ENCODE measurements around the gene KRTAP4-11. TPM values are rescaled to one million over a fixed set of nuclear protein-coding genes. Genes with fewer than 3 reads are reported as not detected.
"Not testable (repeated sequence)": the region's sequence is repeated elsewhere in the genome, so short reads cannot be mapped to it uniquely, and the experiment has no call there.

KRTAP4-11 gene
- total RNA-seq, 4 donors from 2014 or later = not detected

- Histone ChIP-seq H3K27ac (no peak overlapping the region), H3K27me3 (no peaks in the 10 kb centered on the region), H3K4me1 (no peaks in the 10 kb centered on the region), H3K4me3 (no peak overlapping the region), H3K36me3 (no peaks in the 10 kb centered on the region), H3K9me3 (no peaks in the 10 kb centered on the region)
- DNase-seq = no peak
- TF ChIP-seq POLR2A (IDR thresholded peaks at IDR 0.05) (no peak), CTCF (IDR thresholded peaks at IDR 0.05) (no peak)
- intact Hi-C loops (cut with DNase I; ENCODE audit: low total_unique reads) = no loop called here
Measured at GRCh38 chr17:41118721-41119120, 548 bp upstream of the KRTAP4-11 start.

- Histone ChIP-seq H3K4me1 (no peaks in the 10 kb centered on the region), H3K9me3 (no peaks in the 10 kb centered on the region), H3K4me3 (no peak overlapping the region), H3K27ac (no peak overlapping the region), H3K36me3 (no peaks in the 10 kb centered on the region), H3K27me3 (no peaks in the 10 kb centered on the region)
- intact Hi-C loops (cut with DNase I; ENCODE audit: low total_unique reads) = no loop called here
- no peak for DNase-seq
- no peak for TF ChIP-seq POLR2A (IDR thresholded peaks at IDR 0.05)
- TF ChIP-seq CTCF (IDR thresholded peaks at IDR 0.05) = no peak
Measured at GRCh38 chr17:41116297-41116696, 1.9 kb downstream of the KRTAP4-11 start.

GRCh38 chr17:41111151-41111885 is 6.9 kb downstream of the KRTAP4-11 start:
- no peaks in the 10 kb centered on the region for H3K27me3 ChIP-seq
- no peak for TF ChIP-seq CTCF (IDR thresholded peaks at IDR 0.05)
- intact Hi-C loops (cut with DNase I; ENCODE audit: low total_unique reads) = no loop called here
- DNase-seq = no peak
- H3K36me3 ChIP-seq = no peaks in the 10 kb centered on the region
- no peaks in the 10 kb centered on the region for H3K4me1 ChIP-seq
- no peak overlapping the region for H3K27ac ChIP-seq
- no peak overlapping the region for H3K4me3 ChIP-seq
- no peaks in the 10 kb centered on the region for H3K9me3 ChIP-seq

GRCh38 chr17:41108728-41109386 is 9.3 kb downstream of the KRTAP4-11 start:
- DNase-seq; H3K27ac ChIP-seq; H3K27me3 ChIP-seq; H3K4me1 ChIP-seq; H3K4me3 ChIP-seq; H3K9me3 ChIP-seq; H3K36me3 ChIP-seq; intact Hi-C loops (cut with DNase I; ENCODE audit: low total_unique reads): not testable (repeated sequence)

GRCh38 chr17:41107941-41108450 is 10.2 kb downstream of the KRTAP4-11 start:
- Histone ChIP-seq H3K4me3 (no peak overlapping the region), H3K27ac (no peak overlapping the region), H3K27me3 (no peaks in the 10 kb centered on the region), H3K36me3 (no peaks in the 10 kb centered on the region), H3K4me1 (no peaks in the 10 kb centered on the region), H3K9me3 (no peaks in the 10 kb centered on the region)
- intact Hi-C loops (cut with DNase I; ENCODE audit: low total_unique reads) = no loop called here
- DNase-seq = no peak
- TF ChIP-seq POLR2A (IDR thresholded peaks at IDR 0.05) = no peak
- no peak for TF ChIP-seq CTCF (IDR thresholded peaks at IDR 0.05)

- H3K27ac ChIP-seq; H3K4me1 ChIP-seq; H3K4me3 ChIP-seq; H3K27me3 ChIP-seq; DNase-seq; intact Hi-C loops (cut with DNase I; ENCODE audit: low total_unique reads); H3K9me3 ChIP-seq; H3K36me3 ChIP-seq: not testable (repeated sequence)
Measured at GRCh38 chr17:41105347-41105746, 12.8 kb downstream of the KRTAP4-11 start, which contains the start of gene KRTAP4-9. KRTAP4-9 (plus strand) TSS chr17:41105389; CDS start chr17:41105389, 0 bp downstream.

GRCh38 chr17:41104386-41105038 is 13.7 kb downstream of the KRTAP4-11 start:
- H3K4me1 ChIP-seq; H3K27ac ChIP-seq; intact Hi-C loops (cut with DNase I; ENCODE audit: low total_unique reads); DNase-seq; H3K36me3 ChIP-seq; H3K9me3 ChIP-seq; H3K27me3 ChIP-seq; H3K4me3 ChIP-seq: not testable (repeated sequence)

All from uterus (tissue), 4 donors.